ENCODE results near the gene GALNTL6. TPM values are rescaled to one million over a fixed set of nuclear protein-coding genes. Genes with fewer than 3 reads are reported as not detected.

GALNTL6 gene
- total RNA-seq, 1 donor from 2014 or later = 0.61 TPM

GRCh38 chr4:172772781-172773180, 959.6 kb downstream of the GALNTL6 start:
- H3K36me3 Mint-ChIP-seq (ENCODE audit: low read depth, unreplicated experiment) = no peaks in the 10 kb centered on the region
- FAIRE-seq (no peak), DNase-seq (ENCODE audit: low read depth) (no peak)
- no peak overlapping the region for H3K4me3 Mint-ChIP-seq (ENCODE audit: unreplicated experiment)
- H3K9me3 Mint-ChIP-seq (ENCODE audit: unreplicated experiment) = no peaks in the 10 kb centered on the region
- Histone ChIP-seq H3K79me2 (ENCODE audit: insufficient read depth, low read length) (no peaks in the 10 kb centered on the region), H4K20me1 (ENCODE audit: insufficient read depth, low read length) (no peaks in the 10 kb centered on the region), H3K4me1 (ENCODE audit: insufficient read depth, low read length) (no peaks in the 10 kb centered on the region), H3K9me3 (ENCODE audit: insufficient read depth, low read depth, low read length) (no peaks in the 10 kb centered on the region), H3K4me3 (ENCODE audit: insufficient read depth, low read depth, low read length) (no peak overlapping the region), H3K27me3 (ENCODE audit: insufficient read depth, low read length) (no peaks in the 10 kb centered on the region), H3K36me3 (ENCODE audit: insufficient read depth, low read length) (no peaks in the 10 kb centered on the region), H3K27ac (ENCODE audit: low read depth, low read length) (no peak overlapping the region), H3K9ac (ENCODE audit: low read length) (no peak overlapping the region), H3K4me2 (ENCODE audit: low read length) (no peak overlapping the region), H2AFZ (ENCODE audit: low read depth, low read length) (no peak overlapping the region)
- no peak overlapping the region for H3K27ac Mint-ChIP-seq (ENCODE audit: unreplicated experiment)
- no peak for TF ChIP-seq CTCF (IDR thresholded peaks at IDR 0.05; ENCODE audit: insufficient read depth, low read depth, low read length)
- TF ChIP-seq EZH2 (IDR thresholded peaks at IDR 0.05; ENCODE audit: insufficient read depth, low read length) = no peak
- no peaks in the 10 kb centered on the region for H3K4me1 Mint-ChIP-seq (ENCODE audit: low read depth, unreplicated experiment)
- H3K27me3 Mint-ChIP-seq (ENCODE audit: low read depth, unreplicated experiment) = no peaks in the 10 kb centered on the region

DNA sequence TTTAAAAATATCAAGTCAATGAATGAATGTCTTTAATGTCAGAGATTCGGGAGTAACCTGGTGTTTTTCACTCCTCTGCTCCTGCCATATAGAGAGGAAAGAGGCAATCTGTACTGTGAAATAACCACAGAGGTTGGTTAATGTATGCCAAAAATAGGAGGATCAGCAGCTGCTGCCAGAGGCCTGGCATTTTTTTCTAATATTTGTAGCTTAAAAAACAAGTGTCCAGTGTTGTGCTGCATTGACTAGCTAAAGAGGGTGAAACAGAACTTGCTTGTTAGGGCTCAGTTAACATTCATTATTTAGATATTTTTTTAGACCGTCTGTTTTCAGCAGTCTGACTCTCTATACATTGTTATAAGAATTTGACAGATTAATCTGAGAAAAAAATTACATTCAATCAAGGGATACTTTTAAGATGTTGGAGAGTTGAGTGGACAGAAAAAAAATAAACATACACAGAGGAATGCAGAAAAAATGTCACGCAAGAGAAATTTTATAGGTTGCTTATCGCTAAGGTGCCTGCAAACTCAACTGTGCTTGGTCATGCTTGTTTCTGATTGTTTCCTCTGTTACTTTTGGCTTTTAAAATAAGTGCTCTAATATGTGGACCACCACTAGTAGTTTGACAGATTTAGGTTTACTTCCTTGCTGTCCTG, 963.1 kb downstream of the GALNTL6 start:
- H3K27ac Mint-ChIP-seq (ENCODE audit: unreplicated experiment) = no peak overlapping the region
- no peaks in the 10 kb centered on the region for H3K4me1 Mint-ChIP-seq (ENCODE audit: low read depth, unreplicated experiment)
- H3K4me3 Mint-ChIP-seq (ENCODE audit: unreplicated experiment) = no peak overlapping the region
- H3K4me2 ChIP-seq (ENCODE audit: low read length) = no peak overlapping the region
- H2AFZ ChIP-seq (ENCODE audit: low read depth, low read length) = no peak overlapping the region
- DNase-seq (ENCODE audit: low read depth) (no peak), FAIRE-seq (no peak)
- no peaks in the 10 kb centered on the region for H3K27me3 Mint-ChIP-seq (ENCODE audit: low read depth, unreplicated experiment)
- H3K36me3 Mint-ChIP-seq (ENCODE audit: low read depth, unreplicated experiment) = no peaks in the 10 kb centered on the region
- no peaks in the 10 kb centered on the region for H4K20me1 ChIP-seq (ENCODE audit: insufficient read depth, low read length)
- no peak overlapping the region for H3K4me3 ChIP-seq (ENCODE audit: insufficient read depth, low read depth, low read length)
- no peaks in the 10 kb centered on the region for H3K79me2 ChIP-seq (ENCODE audit: insufficient read depth, low read length)
- no peaks in the 10 kb centered on the region for H3K9me3 ChIP-seq (ENCODE audit: insufficient read depth, low read depth, low read length)
- no peaks in the 10 kb centered on the region for H3K27me3 ChIP-seq (ENCODE audit: insufficient read depth, low read length)
- no peak overlapping the region for H3K9ac ChIP-seq (ENCODE audit: low read length)
- no peaks in the 10 kb centered on the region for H3K4me1 ChIP-seq (ENCODE audit: insufficient read depth, low read length)
- no peaks in the 10 kb centered on the region for H3K36me3 ChIP-seq (ENCODE audit: insufficient read depth, low read length)
- no peak overlapping the region for H3K27ac ChIP-seq (ENCODE audit: low read depth, low read length)
- TF ChIP-seq EZH2 (IDR thresholded peaks at IDR 0.05; ENCODE audit: insufficient read depth, low read length) (no peak), CTCF (IDR thresholded peaks at IDR 0.05; ENCODE audit: insufficient read depth, low read depth, low read length) (no peak)
- H3K9me3 Mint-ChIP-seq (ENCODE audit: unreplicated experiment) = no peaks in the 10 kb centered on the region

- TF ChIP-seq CTCF (IDR thresholded peaks at IDR 0.05; ENCODE audit: insufficient read depth, low read depth, low read length) (no peak), EZH2 (IDR thresholded peaks at IDR 0.05; ENCODE audit: insufficient read depth, low read length) (no peak)
- H3K4me3 ChIP-seq (ENCODE audit: insufficient read depth, low read depth, low read length) = no peak overlapping the region
- H4K20me1 ChIP-seq (ENCODE audit: insufficient read depth, low read length) = no peaks in the 10 kb centered on the region
- no peak for FAIRE-seq
- no peak overlapping the region for H3K9ac ChIP-seq (ENCODE audit: low read length)
- Mint-ChIP-seq H3K9me3 (ENCODE audit: unreplicated experiment) (no peaks in the 10 kb centered on the region), H3K27ac (ENCODE audit: unreplicated experiment) (no peak overlapping the region), H3K4me3 (ENCODE audit: unreplicated experiment) (no peak overlapping the region), H3K27me3 (ENCODE audit: low read depth, unreplicated experiment) (no peaks in the 10 kb centered on the region), H3K4me1 (ENCODE audit: low read depth, unreplicated experiment) (no peaks in the 10 kb centered on the region), H3K36me3 (ENCODE audit: low read depth, unreplicated experiment) (no peaks in the 10 kb centered on the region)
- H3K79me2 ChIP-seq (ENCODE audit: insufficient read depth, low read length) = no peaks in the 10 kb centered on the region
- no peaks in the 10 kb centered on the region for H3K27me3 ChIP-seq (ENCODE audit: insufficient read depth, low read length)
- no peak for DNase-seq (ENCODE audit: low read depth)
- H3K4me2 ChIP-seq (ENCODE audit: low read length) = no peak overlapping the region
- H3K4me1 ChIP-seq (ENCODE audit: insufficient read depth, low read length) = no peaks in the 10 kb centered on the region
- no peak overlapping the region for H2AFZ ChIP-seq (ENCODE audit: low read depth, low read length)
- no peak overlapping the region for H3K27ac ChIP-seq (ENCODE audit: low read depth, low read length)
- no peaks in the 10 kb centered on the region for H3K36me3 ChIP-seq (ENCODE audit: insufficient read depth, low read length)
- H3K9me3 ChIP-seq (ENCODE audit: insufficient read depth, low read depth, low read length) = no peaks in the 10 kb centered on the region
Observed at GRCh38 chr4:172777729-172778431, 964.7 kb downstream of the GALNTL6 start.
